ENCODE results near the gene SMPDL3B. TPM values are rescaled to one million over a fixed set of nuclear protein-coding genes. Genes with fewer than 3 reads are reported as not detected.

The SMPDL3B gene
- total RNA-seq, 4 donors from 2014 or later: 0.31 to 1.1 TPM; not detected in 2

DNA sequence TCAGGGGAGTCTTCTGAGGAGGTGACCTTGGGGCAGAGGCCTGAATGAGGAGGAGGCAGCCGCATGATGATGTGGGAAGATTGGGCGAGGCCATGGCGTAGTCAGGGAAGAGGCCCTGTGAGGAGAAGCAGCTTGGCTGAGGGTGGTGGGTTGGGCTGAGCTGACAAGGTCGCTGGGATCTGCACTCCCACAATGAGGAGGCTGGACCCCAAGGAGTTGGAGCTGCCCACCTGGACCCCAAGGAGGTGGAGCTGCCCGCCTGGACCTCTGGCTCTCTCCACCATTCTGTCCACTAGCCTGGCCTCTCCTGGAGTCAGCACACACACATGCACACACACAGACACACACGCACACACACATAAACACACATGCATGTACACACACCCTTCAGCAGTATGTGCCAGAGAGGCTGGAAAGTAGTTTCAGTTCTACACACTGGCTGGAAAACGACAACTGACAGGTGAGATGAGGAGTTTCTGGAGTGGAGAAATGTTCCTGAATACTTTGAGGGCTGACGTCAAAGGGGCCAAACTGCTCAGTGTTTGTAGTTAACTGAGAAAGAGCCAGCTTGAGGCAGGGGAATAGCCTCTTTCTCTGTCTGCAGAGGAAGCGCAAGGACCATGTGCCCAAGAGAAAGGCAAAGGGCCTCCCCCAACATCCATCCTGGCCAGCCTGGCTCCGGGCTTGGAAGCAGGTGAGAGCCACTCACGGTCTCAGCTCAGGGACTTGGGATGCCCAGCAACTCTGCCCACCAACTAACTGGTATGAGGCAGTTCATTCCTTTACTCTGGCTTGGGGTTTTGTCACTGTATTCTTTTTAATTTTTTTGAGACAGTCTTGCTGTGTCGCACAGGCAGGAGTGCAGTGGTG lies 7.1 kb downstream of the SMPDL3B start:
- H3K4me3 ChIP-seq: no peak overlapping the region
- TF ChIP-seq EP300 (IDR thresholded peaks at IDR 0.05) (no peak), POLR2A (IDR thresholded peaks at IDR 0.05) (no peak), POLR2AphosphoS5 (IDR thresholded peaks at IDR 0.05) (no peak)
- TF ChIP-seq, protein P1, sequence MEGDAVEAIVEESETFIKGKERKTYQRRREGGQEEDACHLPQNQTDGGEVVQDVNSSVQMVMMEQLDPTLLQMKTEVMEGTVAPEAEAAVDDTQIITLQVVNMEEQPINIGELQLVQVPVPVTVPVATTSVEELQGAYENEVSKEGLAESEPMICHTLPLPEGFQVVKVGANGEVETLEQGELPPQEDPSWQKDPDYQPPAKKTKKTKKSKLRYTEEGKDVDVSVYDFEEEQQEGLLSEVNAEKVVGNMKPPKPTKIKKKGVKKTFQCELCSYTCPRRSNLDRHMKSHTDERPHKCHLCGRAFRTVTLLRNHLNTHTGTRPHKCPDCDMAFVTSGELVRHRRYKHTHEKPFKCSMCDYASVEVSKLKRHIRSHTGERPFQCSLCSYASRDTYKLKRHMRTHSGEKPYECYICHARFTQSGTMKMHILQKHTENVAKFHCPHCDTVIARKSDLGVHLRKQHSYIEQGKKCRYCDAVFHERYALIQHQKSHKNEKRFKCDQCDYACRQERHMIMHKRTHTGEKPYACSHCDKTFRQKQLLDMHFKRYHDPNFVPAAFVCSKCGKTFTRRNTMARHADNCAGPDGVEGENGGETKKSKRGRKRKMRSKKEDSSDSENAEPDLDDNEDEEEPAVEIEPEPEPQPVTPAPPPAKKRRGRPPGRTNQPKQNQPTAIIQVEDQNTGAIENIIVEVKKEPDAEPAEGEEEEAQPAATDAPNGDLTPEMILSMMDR (IDR thresholded peaks at IDR 0.05): no peak
- H3K9me3 ChIP-seq: no peaks in the 10 kb centered on the region
- H3K27ac ChIP-seq: no peak overlapping the region
- WGBS, 2 donors (ENCODE audit: low coverage in 1 of 2): 69 to 73% methylated on average over 5 to 9 of the region's 12 CpGs
- H3K36me3 ChIP-seq: no peaks in the 10 kb centered on the region
- H3K27me3 ChIP-seq: peaks cover 12% of the 10 kb centered on the region
- H3K4me1 ChIP-seq: no peaks in the 10 kb centered on the region
- no peak for ATAC-seq

DNA sequence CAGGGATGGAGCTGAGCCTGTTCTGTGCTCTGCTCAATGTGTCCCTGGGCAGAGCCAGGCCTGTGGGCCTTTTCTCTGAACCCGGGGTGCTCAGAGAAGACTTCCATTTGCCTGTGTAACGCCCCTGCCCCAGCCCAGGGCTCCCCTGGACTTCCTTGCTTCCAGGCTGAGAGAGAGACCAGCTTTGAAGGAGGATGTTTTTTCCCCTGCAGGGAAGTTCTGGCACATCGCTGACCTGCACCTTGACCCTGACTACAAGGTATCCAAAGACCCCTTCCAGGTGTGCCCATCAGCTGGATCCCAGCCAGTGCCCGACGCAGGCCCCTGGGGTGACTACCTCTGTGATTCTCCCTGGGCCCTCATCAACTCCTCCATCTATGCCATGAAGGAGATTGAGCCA lies 10.2 kb downstream of the SMPDL3B start:
- WGBS, 2 donors (ENCODE audit: low coverage in 1 of 2): 61 to 90% methylated on average over 2 of the region's 5 CpGs
- Histone ChIP-seq H3K4me1 (no peaks in the 10 kb centered on the region), H3K27ac (no peak overlapping the region), H3K9me3 (no peaks in the 10 kb centered on the region), H3K27me3 (peaks cover 12% of the 10 kb centered on the region), H3K4me3 (no peak overlapping the region), H3K36me3 (no peaks in the 10 kb centered on the region)
- no peak for TF ChIP-seq EP300 (IDR thresholded peaks at IDR 0.05)
- TF ChIP-seq, protein P1 (IDR thresholded peaks at IDR 0.05): no peak
- no peak for TF ChIP-seq POLR2A (IDR thresholded peaks at IDR 0.05)
- no peak for TF ChIP-seq POLR2AphosphoS5 (IDR thresholded peaks at IDR 0.05)
- ATAC-seq: no peak

DNA sequence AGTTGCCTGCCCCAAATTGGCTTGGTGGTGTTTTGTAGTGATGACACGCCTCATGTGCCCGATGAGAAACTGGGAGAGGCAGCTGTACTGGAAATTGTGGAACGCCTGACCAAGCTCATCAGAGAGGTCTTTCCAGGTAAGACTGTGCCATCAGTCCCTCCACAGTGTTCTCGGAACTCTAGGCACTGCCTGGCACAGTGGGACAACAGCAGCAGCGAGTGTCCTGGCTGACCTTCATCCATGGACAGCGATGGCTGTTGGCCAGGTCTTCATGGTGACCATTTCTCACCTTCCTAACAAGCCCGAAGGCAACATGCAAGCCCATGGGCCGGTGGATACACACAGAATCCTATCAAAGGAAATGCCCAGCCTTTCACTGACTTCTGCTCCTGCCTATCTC lies 14.2 kb downstream of the SMPDL3B start:
- TF ChIP-seq EP300 (IDR thresholded peaks at IDR 0.05): no peak
- TF ChIP-seq POLR2AphosphoS5 (IDR thresholded peaks at IDR 0.05): no peak
- TF ChIP-seq, protein P1 (IDR thresholded peaks at IDR 0.05): no peak
- no peak for TF ChIP-seq POLR2A (IDR thresholded peaks at IDR 0.05)
- 86 to 87% methylated on average over 3 to 5 of the region's 8 CpGs for WGBS, 2 donors (ENCODE audit: low coverage in 1 of 2)
- H3K27me3 ChIP-seq: peaks cover 5% of the 10 kb centered on the region
- no peak overlapping the region for H3K4me3 ChIP-seq
- ATAC-seq: no peak
- H3K4me1 ChIP-seq: no peaks in the 10 kb centered on the region
- no peaks in the 10 kb centered on the region for H3K36me3 ChIP-seq
- H3K27ac ChIP-seq: no peak overlapping the region
- no peaks in the 10 kb centered on the region for H3K9me3 ChIP-seq

DNA sequence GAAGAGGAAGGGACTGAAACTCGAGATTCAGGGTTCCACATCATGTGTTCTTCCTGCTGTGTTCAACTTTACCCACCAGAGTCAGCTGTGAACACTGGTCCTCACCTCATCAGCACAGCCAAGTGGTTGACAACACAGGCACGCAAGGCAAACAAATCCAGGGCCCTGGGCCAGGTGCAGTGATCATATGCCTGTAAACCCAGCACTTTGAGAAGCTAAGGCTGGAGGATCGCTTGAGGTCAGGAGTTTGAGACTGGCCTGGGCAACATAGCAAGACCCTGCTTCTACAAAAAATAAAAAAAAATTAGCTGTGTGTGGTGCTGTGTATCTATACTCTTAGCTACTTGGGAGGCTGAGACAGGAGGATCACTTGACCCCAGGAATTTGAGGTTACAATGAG lies 16.6 kb downstream of the SMPDL3B start:
- Histone ChIP-seq H3K36me3 (no peaks in the 10 kb centered on the region), H3K4me3 (no peak overlapping the region), H3K27ac (no peak overlapping the region), H3K27me3 (no peaks in the 10 kb centered on the region), H3K4me1 (no peaks in the 10 kb centered on the region), H3K9me3 (no peaks in the 10 kb centered on the region)
- no peak for ATAC-seq
- TF ChIP-seq EP300 (IDR thresholded peaks at IDR 0.05): no peak
- TF ChIP-seq, protein P1 (IDR thresholded peaks at IDR 0.05): no peak
- TF ChIP-seq POLR2AphosphoS5 (IDR thresholded peaks at IDR 0.05): no peak
- TF ChIP-seq POLR2A (IDR thresholded peaks at IDR 0.05): no peak
- WGBS, 2 donors (ENCODE audit: low coverage in 1 of 2): 40 to 63% methylated on average over 1 to 3 of the region's 3 CpGs

DNA sequence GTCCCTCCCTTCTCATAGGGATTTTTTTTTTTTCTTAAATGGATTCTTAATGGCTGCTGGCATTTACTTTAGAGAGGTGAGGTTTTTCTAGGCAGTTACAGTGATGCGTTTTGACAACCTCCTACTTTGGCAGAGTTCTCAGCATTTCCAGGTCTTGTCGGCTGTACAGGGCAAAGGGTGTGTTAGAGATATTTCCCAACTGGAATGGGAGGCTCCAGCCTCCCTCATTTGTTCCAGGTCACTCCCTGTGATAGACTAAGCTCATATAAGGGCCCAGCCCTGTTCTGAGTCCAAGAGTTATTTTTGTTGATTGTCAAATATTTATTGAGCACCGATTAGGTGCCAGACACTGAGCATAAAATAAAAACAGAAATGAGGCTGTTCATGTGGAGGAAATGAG lies 17.3 kb downstream of the SMPDL3B start:
- no peaks in the 10 kb centered on the region for H3K27me3 ChIP-seq
- 54 to 69% methylated on average over 2 to 3 of the region's 3 CpGs for WGBS, 2 donors (ENCODE audit: low coverage in 1 of 2)
- TF ChIP-seq POLR2AphosphoS5 (IDR thresholded peaks at IDR 0.05): no peak
- TF ChIP-seq EP300 (IDR thresholded peaks at IDR 0.05): no peak
- no peak for TF ChIP-seq POLR2A (IDR thresholded peaks at IDR 0.05)
- TF ChIP-seq, protein P1 (IDR thresholded peaks at IDR 0.05): no peak
- H3K36me3 ChIP-seq: no peaks in the 10 kb centered on the region
- no peak overlapping the region for H3K27ac ChIP-seq
- H3K9me3 ChIP-seq: no peaks in the 10 kb centered on the region
- ATAC-seq: no peak
- no peak overlapping the region for H3K4me3 ChIP-seq
- H3K4me1 ChIP-seq: no peaks in the 10 kb centered on the region

Data from gastroesophageal sphincter (tissue), 4 donors.